SK-N-SH treated with all-trans-retinoic acid at 6 μM for 48 hours (cell line): ENCODE measurements around the gene ZNF143.

ENCODE experiments used
- ESRRG ChIP-seq: fragments of 250-450 bp; sonication (Bioruptor Pico); IDR thresholded peaks from 2 replicates; pipeline ENCODE4 v1.6.1; 2021; ENCODE audit warnings: mild to moderate bottlenecking
- ISL1 ChIP-seq: fragments of 250-450 bp; sonication (Bioruptor Pico); IDR thresholded peaks from 2 replicates; pipeline ENCODE4 v2.1.2; 2022; ENCODE audit warnings: mild to moderate bottlenecking, moderate library complexity
- OSR1 ChIP-seq: fragments of 250-450 bp; sonication (Bioruptor Pico); IDR thresholded peaks from 2 replicates; pipeline ENCODE4 v1.8.0; 2022; ENCODE audit warnings: moderate library complexity, mild to moderate bottlenecking, inconsistent platforms
- ZNF70 ChIP-seq: fragments of 450-650 bp; formaldehyde crosslinking; IDR thresholded peaks from 2 replicates; pipeline ENCODE4 v1.5.0; 2020; ENCODE audit warnings: mild to moderate bottlenecking, moderate library complexity
- TF ChIP-seq, protein P1 (sequence below): fragments of 250-450 bp; sonication (Bioruptor Pico); IDR thresholded peaks from 2 replicates; pipeline ENCODE4 v1.8.0; 2020; ENCODE audit warnings: mild to moderate bottlenecking, moderate library complexity, borderline replicate concordance

DNA sequence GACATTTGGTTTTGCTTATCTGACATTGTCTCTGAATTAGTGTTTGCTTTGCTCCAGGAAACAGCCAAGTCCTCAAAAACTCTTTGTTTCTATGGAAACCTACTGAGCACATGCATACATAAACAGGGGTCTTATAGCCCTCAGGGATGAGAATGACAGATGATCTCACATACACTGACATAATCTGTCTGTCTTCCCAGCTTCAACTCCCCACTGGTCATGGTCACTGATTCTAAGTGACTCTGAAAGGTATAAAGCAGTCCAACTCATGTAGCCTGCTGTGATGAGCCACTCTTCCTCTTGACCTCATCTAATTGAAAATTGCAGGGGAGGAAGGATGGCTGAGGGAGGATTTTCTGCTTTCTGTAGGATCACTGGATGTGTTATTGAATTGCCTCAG is 12.6 kb downstream of the ZNF143 start:
- TF ChIP-seq ESRRG (CRISPR knock-in tag) (no peak), ISL1 (CRISPR knock-in tag) (no peak), ZNF70 (CRISPR knock-in tag) (no peak), OSR1 (CRISPR knock-in tag) (no peak)
- TF ChIP-seq, protein P1, sequence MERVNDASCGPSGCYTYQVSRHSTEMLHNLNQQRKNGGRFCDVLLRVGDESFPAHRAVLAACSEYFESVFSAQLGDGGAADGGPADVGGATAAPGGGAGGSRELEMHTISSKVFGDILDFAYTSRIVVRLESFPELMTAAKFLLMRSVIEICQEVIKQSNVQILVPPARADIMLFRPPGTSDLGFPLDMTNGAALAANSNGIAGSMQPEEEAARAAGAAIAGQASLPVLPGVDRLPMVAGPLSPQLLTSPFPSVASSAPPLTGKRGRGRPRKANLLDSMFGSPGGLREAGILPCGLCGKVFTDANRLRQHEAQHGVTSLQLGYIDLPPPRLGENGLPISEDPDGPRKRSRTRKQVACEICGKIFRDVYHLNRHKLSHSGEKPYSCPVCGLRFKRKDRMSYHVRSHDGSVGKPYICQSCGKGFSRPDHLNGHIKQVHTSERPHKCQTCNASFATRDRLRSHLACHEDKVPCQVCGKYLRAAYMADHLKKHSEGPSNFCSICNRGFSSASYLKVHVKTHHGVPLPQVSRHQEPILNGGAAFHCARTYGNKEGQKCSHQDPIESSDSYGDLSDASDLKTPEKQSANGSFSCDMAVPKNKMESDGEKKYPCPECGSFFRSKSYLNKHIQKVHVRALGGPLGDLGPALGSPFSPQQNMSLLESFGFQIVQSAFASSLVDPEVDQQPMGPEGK: no peak
